Sigmoid colon (tissue), 4 donors: ENCODE measurements around the gene CABLES2.

Experiments
- EP300 ChIP-seq, 4 donors: sonication (generic); formaldehyde crosslinking; IDR thresholded peaks; one replicate each; pipeline ENCODE4 v1.6.1; 2017; ENCODE audit warnings: antibody characterized with exemption in 4 of 4
- POLR2A ChIP-seq, 2 donors: fragments of 450-650 bp; IDR thresholded peaks; one replicate each; pipeline ENCODE4 v1.6.1; 2016; ENCODE audit warnings: antibody characterized with exemption in 2 of 2, mild to moderate bottlenecking in 2 of 2, moderate library complexity in 2 of 2
- POLR2AphosphoS5 ChIP-seq, 4 donors: sonication (generic); formaldehyde crosslinking; IDR thresholded peaks; one replicate each; pipeline ENCODE4 v1.6.1; 2017; ENCODE audit warnings: antibody characterized with exemption in 4 of 4
- TF ChIP-seq, protein P1 (sequence below), 4 experiments: fragments of 450-650 bp in 3 of 4; fragments of 200-600 bp in 1 of 4; IDR thresholded peaks; one replicate each; pipeline ENCODE4 v1.5.1; 2016 to 2019; ENCODE audit warnings: antibody characterized with exemption in 4 of 4, mild to moderate bottlenecking in 3 of 4, moderate library complexity in 2 of 4

DNA sequence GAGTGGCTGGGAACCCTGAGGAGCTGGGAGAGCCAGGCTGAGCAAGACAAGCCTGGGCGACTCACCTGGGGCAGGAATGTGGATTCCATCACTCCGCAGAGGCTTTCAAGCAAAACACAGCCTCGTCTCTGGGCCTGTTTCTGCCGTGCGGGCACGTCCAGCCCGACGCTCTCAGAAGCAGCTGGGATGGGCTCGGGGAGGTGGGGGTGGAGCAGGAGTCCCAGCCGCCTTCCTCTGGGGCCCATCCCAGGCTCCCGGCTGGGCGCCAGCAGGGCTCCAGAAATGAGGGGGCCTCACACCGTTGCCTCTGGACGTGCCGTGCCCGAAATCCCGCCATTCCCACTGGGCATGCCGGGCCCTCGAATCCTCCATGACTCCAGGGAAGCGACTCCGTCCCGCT, 28.9 kb downstream of the CABLES2 start:
- TF ChIP-seq, protein P1, sequence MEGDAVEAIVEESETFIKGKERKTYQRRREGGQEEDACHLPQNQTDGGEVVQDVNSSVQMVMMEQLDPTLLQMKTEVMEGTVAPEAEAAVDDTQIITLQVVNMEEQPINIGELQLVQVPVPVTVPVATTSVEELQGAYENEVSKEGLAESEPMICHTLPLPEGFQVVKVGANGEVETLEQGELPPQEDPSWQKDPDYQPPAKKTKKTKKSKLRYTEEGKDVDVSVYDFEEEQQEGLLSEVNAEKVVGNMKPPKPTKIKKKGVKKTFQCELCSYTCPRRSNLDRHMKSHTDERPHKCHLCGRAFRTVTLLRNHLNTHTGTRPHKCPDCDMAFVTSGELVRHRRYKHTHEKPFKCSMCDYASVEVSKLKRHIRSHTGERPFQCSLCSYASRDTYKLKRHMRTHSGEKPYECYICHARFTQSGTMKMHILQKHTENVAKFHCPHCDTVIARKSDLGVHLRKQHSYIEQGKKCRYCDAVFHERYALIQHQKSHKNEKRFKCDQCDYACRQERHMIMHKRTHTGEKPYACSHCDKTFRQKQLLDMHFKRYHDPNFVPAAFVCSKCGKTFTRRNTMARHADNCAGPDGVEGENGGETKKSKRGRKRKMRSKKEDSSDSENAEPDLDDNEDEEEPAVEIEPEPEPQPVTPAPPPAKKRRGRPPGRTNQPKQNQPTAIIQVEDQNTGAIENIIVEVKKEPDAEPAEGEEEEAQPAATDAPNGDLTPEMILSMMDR (IDR thresholded peaks at IDR 0.05), result no peak
- TF ChIP-seq POLR2AphosphoS5 (IDR thresholded peaks at IDR 0.05), result no peak
- TF ChIP-seq POLR2A (IDR thresholded peaks at IDR 0.05), result no peak
- no peak for TF ChIP-seq EP300 (IDR thresholded peaks at IDR 0.05)
